AG04449 (cell line): ENCODE data around the gene PTPN1.

Experiments
- CTCF ChIA-PET: fragments of 350-600 bp; formaldehyde crosslinking; extraction: SDS; loops from one replicate; lab custom pipeline; 2021; ENCODE audit warnings: antibody characterized with exemption; lab: Yijun Ruan, JAX
- POLR2A ChIA-PET: fragments of 400-600, 350-600 bp; formaldehyde crosslinking; extraction: SDS; loops from one replicate; lab custom pipeline; 2020; ENCODE audit warnings: antibody characterized with exemption, inconsistent platforms; lab: Yijun Ruan, JAX
- DNase-seq: peaks from one replicate; pipeline ENCODE4 v3.0.0-alpha.2; 2010; ENCODE audit warnings: low read depth, low spot score
- H3K4me3 ChIP-seq: 2 replicates; pipeline ENCODE4 v1.5.1; 2011; ENCODE audit warnings: low read depth, mild to moderate bottlenecking, control low read depth, low read length
- CTCF ChIP-seq: IDR thresholded peaks from one replicate; pipeline ENCODE4 v1.5.1; 2011; ENCODE audit warnings: mild to moderate bottlenecking, moderate library complexity, low read length, control low read depth, inconsistent platforms; ENCODE audit not compliant: insufficient read depth; ENCODE audit errors: missing control alignments

Gene PTPN1

GRCh38 chr20:50628853-50629669 is 118.9 kb downstream of the PTPN1 start:
- ChIA-PET POLR2A (no interaction called here), CTCF (interaction anchor here (0.8 to 15.3 kb wide), 3 partner anchors 8 to 159 kb away, joined by 3 to 174 read pairs (median 4); no protein-coding TSS in a partner anchor)
- no peak overlapping the region for H3K4me3 ChIP-seq
- no peak for TF ChIP-seq CTCF
- DNase-seq = no peak

GRCh38 chr20:50629670-50630045 is 119.5 kb downstream of the PTPN1 start:
- POLR2A ChIA-PET = no interaction called here
- no peak for TF ChIP-seq CTCF
- CTCF ChIA-PET = interaction anchor here (15.3 kb wide), 1 partner anchor 120 kb away, joined by 174 read pairs; no protein-coding TSS in a partner anchor
- no peak for DNase-seq
- no peak overlapping the region for H3K4me3 ChIP-seq

- CTCF ChIA-PET = interaction anchor here (15.3 kb wide), 1 partner anchor 119 kb away, joined by 174 read pairs; no protein-coding TSS in a partner anchor
- no peak overlapping the region for H3K4me3 ChIP-seq
- TF ChIP-seq CTCF = no peak
- no peak for DNase-seq
- POLR2A ChIA-PET = no interaction called here
Observed at GRCh38 chr20:50630578-50631263, 120.5 kb downstream of the PTPN1 start.

GRCh38 chr20:50632236-50632635 is 122.1 kb downstream of the PTPN1 start:
- DNase-seq = no peak
- POLR2A ChIA-PET = no interaction called here
- H3K4me3 ChIP-seq = no peak overlapping the region
- no peak for TF ChIP-seq CTCF
- CTCF ChIA-PET = interaction anchor here (0.5 to 15.3 kb wide), 6 partner anchors 8 to 291 kb away, joined by 3 to 174 read pairs (median 4); no protein-coding TSS in a partner anchor

- no peak for TF ChIP-seq CTCF
- DNase-seq = no peak
- ChIA-PET POLR2A (no interaction called here), CTCF (interaction anchor here (0.5 to 15.3 kb wide), 6 partner anchors 8 to 290 kb away, joined by 3 to 174 read pairs (median 4); no protein-coding TSS in a partner anchor)
- no peak overlapping the region for H3K4me3 ChIP-seq
Observed at GRCh38 chr20:50632701-50633100, 122.5 kb downstream of the PTPN1 start.

- no peak for TF ChIP-seq CTCF
- ChIA-PET POLR2A (no interaction called here), CTCF (interaction anchor here (1.3 to 15.3 kb wide), 5 partner anchors 9 to 116 kb away, joined by 3 to 174 read pairs (median 6); no protein-coding TSS in a partner anchor)
- DNase-seq = no peak
- no peak overlapping the region for H3K4me3 ChIP-seq
Observed at GRCh38 chr20:50633361-50633760, 123.2 kb downstream of the PTPN1 start.
